ENCODE measurements around the gene PF4V1.
A peak's percentile ranks its signal among the peaks of the same experiment; 100 is the strongest.
"Not testable (repeated sequence)": the region's sequence is repeated elsewhere in the genome, so short reads cannot be mapped to it uniquely, and the experiment has no call there.

Gene PF4V1

DNA sequence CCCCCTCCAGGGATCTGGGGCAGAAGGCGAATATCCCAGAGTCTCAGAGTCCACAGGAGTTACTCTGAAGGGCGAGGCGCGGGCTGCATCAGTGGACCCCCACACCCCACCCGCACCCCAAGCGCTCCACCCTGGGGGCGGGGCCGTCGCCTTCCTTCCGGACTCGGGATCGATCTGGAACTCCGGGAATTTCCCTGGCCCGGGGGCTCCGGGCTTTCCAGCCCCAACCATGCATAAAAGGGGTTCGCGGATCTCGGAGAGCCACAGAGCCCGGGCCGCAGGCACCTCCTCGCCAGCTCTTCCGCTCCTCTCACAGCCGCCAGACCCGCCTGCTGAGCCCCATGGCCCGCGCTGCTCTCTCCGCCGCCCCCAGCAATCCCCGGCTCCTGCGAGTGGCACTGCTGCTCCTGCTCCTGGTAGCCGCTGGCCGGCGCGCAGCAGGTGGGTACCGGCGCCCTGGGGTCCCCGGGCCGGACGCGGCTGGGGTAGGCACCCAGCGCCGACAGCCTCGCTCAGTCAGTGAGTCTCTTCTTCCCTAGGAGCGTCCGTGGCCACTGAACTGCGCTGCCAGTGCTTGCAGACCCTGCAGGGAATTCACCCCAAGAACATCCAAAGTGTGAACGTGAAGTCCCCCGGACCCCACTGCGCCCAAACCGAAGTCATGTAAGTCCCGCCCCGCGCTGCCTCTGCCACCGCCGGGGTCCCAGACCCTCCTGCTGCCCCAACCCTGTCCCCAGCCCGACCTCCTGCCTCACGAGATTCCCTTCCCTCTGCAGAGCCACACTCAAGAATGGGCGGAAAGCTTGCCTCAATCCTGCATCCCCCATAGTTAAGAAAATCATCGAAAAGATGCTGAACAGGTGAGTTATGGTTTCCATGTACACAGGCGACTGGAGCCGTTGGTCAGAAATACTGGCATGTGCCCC lies 16.3 kb downstream of the PF4V1 start, which contains the start of gene CXCL1:
Gene CXCL1, plus strand, starts transcription at position 264 of the 926 bp plus-strand sequence. Its CDS starts 78 bp downstream, at position 342.
- DNase-seq = peak in 1 of 58 donors; percentile 7

DNA sequence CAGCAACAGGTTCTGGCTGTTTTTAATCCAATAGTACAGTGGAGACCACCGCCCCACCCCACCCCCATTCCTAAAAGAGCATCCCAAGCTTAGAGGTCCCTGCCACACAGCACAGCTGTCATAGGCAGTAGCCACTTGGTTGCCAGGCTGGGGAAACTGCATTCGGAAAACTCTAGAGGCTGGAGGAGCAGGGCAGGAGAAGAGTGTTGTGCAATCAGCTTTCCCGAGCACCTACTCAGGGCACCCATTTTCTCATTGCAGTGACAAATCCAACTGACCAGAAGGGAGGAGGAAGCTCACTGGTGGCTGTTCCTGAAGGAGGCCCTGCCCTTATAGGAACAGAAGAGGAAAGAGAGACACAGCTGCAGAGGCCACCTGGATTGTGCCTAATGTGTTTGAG lies 17.2 kb downstream of the PF4V1 start:
- no peak for DNase-seq

DNA sequence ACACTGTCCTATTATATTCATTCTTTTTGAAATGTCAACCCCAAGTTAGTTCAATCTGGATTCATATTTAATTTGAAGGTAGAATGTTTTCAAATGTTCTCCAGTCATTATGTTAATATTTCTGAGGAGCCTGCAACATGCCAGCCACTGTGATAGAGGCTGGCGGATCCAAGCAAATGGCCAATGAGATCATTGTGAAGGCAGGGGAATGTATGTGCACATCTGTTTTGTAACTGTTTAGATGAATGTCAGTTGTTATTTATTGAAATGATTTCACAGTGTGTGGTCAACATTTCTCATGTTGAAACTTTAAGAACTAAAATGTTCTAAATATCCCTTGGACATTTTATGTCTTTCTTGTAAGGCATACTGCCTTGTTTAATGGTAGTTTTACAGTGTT lies 17.7 kb downstream of the PF4V1 start:
- no peak for DNase-seq

DNA sequence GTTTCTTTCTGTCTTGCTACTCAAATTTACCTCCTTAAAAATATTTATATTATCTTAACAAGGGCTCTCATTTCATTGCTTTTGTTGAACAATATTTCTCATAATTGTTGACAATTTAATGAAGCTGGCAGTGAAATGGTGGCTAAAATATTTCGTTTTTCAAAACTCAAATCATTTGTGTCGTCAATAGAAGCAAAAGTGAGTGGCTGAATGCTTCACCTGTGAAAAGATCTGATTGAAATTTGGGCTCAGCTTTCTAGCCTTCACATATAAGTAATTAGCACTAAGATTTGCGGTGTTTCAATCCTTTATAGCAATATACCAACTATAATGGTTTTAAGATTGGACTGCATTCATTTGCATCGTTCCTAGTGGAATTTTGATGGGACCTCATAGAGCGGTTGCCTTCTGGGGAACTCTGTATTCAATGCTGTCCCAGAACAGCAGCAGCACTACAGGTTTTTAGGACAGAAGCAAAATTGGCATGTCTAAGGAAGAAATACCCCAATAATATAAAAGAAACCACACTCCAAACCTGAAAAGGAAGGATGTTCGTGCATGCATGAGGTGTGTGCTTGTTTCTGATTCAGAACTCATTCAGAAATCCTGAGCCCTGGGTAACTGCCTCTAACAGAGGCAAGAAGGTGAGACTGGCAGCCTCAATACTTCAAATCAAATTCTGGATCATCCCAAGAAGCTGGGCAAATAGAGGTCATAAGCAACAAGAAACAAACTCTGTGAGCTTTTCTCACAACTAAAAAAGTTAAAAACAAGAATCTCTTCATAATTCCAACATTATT lies 18.6 kb downstream of the PF4V1 start:
- DNase-seq = no peak

DNA sequence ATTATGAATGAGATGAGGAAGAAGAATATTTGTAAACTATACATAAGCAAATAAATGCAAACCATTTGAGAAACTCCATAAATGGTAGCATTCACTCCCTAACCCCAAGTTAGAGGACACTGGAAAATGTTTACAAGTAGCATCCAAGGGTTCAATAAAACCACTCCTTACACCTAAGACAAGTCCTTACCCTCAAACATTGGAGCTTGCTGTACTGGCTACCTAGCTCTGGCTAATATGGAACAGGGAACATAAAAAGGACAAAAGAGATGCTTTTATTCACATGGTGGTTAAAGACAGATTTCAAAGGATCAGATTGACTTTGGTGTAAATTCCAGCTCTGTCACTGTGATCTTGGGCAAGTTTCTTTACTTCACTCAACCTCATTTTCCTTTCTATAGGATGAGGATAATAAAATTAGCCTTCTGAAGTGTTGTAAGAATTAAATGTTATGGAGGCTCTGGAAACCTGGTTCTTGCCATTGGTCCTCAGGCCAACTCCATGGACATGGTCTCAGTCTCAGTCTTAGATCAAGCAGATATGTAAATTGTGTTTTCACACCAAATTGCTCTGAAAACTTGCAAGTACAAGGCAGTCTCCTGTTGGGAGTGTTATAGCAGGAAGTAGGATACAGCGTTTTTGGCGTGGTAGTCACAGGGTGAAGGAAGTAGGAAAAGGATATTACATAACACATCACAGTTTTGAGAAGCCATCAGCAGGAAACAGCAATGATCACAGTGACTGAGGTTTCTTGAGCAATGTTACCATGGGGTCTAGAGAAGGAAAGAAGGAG lies 19.4 kb downstream of the PF4V1 start:
- DNase-seq = no peak

DNA sequence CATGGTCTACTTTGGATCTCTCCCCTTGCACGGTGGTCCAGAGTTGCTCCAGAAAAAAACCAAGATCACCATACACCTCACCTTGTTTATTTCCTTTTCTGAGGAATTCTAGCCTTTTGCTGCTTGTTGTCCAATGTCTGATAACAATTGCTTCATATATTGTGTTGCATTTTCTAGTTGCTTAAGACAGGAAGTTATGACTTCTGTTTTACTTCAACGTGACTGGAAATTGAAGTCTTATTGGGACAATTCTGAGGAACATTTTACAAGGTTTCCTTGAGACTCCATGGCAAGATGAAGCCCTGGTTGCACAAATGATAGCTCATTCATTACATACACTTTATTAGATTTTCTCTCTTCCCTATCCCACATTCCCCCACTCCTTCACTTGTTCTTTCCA lies 21.3 kb downstream of the PF4V1 start:
- DNase-seq = no peak

DNA sequence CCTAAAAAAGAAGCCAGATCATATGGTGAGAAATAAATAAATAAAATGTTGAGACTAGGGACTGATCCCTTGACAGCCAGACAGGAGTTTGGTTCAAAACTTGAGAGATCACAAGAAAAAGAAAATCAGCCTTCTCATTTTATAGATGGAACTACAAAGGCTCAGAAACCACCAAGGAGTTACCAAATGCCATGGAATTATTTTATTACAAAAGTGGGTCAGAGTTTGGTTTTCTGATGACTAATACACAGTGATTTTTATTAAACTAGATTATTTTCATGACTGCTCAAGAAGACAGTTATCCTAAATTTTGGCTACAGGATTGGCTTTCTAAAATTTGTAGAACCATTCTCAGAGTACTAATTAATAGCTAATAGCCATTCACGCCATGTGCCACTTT lies 22.3 kb downstream of the PF4V1 start:
- DNase-seq = no peak

DNA sequence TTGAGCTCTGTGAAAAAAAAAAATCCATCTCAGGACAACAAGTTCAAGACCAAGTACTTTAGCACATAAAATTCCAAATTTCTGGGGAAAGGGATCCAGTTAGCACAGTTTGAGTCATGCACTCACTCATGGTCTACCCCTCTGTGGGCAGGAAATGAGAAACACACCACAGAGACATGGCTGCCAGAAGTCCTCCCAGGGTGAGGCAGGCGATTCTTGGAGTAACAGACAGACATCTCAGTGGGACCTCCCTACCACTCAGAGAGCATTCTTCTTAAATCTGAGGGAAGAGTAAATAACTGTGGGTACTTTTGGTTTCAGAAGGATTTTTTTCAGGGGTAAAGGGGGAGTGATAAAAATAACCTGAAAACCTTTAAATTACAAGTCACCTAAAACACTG lies 30.2 kb downstream of the PF4V1 start:
- DNase-seq = no peak

DNA sequence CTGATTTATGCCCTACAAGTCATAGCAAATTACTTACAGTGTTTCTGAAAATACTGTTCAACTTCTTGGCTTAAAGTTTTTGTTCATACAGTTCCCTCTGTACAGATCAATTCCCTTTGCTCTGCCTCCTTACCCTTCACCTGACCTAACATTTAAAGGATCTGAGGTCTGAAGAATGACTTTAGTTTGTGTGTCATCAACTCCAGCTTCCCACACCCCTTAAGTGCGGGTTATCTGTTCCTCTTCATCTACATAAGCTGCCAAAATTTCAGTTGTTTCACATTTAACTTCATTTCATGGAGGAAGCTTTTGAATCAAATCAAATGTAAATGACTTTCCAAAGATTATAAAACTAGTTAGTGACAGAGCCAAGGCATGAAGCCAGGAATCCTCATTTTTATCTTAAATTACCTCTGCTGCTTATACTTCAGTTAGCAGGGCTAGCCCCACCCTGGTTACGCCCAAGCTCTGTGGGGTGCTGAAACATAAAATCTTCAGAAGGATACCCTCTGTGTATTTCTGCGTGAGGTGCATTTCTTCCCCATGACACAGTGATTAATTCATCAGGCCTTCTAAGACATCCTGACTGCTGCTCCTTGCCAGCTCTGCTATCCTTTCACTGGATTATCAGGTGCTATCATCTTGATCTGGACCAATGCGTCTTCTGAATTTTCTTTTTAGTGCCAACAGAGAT lies 32.6 kb downstream of the PF4V1 start:
- DNase-seq = no peak

DNA sequence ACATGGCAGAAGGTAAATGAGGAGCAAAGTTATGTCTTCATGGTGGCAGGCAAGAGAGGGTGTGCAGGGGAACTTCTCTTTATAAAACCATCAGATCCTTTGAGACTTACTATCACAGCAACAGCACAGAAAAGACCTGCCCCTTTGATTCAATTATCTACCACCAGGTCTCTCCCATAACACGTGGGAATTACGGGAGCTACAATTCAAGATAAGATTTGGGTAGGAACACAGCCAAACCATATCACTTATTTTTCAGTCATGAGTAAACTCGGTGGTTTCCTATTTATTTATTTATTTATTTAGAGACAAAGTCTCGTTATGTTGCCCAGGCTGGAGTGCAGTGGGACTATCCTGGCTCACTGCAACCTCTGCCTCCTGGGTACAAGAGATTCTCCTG lies 38.2 kb downstream of the PF4V1 start:
- DNase-seq = no peak

DNA sequence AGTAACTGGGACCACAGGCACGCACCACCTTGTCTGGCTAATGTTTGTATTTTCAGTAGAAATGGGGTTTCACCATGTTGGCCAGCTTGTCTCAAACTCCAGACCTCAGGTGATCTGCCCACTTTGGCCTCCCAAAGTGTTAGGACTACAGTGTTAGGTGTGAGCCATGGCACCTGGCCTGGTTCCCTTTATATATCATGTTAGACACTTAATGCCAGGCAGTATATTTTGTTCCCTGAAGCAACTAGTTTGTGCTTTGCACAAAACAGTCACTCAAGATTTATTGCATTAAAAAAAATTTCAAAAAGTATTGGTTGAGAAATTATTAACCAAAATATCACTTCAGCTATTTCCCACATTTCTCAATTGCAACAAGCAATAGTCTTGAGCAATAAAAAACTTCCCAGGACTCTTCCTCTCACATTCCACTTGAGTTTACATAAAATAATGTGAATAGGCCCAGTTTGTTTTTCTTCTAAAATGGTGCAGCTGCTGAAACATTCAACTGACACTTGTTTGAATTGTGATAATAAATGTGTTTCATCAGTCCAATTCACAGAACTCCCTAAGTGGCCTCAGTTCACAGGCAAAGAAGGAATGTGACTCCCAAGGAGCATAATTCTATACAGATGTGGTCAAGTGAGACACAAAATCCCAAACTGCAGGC lies 38.8 kb downstream of the PF4V1 start:
- no peak for DNase-seq

DNA sequence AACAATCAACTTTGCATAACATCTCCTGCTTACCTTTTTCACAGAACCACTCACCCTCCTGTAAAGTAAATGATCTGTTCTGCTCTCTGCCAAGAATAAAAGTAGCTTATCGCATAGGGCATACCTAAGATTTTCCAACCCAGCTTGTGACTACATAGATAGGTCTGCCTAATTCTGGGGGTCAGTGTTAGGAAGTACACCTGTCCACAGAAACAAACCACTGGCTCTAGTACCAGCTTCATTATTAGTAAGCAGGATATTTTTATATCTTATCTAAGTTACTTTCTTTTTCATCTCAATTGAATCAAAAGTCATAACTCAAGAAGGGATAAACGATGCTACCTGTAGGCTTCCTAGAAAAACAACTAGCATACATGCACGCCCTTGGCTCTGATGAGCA lies 39.9 kb downstream of the PF4V1 start:
- DNase-seq = no peak

DNA sequence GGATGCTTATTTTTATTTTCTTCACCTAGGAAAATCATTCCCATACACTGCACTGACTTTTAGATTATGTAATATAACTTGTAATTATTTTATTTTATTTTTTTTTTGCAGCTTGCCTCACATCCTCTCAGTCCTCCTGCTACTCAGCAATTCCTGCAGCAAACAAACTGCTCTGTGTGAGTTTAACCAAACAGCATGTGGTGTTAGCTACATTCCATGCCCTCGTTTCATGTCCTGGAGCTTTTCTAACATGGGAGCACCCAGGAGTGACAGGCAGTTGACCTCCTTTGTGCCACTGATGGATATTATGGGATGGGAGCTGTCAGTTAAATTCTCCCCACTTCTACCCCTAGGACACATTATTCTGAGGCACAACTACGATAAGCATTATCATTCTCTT lies 40.9 kb downstream of the PF4V1 start:
- DNase-seq = no peak

DNA sequence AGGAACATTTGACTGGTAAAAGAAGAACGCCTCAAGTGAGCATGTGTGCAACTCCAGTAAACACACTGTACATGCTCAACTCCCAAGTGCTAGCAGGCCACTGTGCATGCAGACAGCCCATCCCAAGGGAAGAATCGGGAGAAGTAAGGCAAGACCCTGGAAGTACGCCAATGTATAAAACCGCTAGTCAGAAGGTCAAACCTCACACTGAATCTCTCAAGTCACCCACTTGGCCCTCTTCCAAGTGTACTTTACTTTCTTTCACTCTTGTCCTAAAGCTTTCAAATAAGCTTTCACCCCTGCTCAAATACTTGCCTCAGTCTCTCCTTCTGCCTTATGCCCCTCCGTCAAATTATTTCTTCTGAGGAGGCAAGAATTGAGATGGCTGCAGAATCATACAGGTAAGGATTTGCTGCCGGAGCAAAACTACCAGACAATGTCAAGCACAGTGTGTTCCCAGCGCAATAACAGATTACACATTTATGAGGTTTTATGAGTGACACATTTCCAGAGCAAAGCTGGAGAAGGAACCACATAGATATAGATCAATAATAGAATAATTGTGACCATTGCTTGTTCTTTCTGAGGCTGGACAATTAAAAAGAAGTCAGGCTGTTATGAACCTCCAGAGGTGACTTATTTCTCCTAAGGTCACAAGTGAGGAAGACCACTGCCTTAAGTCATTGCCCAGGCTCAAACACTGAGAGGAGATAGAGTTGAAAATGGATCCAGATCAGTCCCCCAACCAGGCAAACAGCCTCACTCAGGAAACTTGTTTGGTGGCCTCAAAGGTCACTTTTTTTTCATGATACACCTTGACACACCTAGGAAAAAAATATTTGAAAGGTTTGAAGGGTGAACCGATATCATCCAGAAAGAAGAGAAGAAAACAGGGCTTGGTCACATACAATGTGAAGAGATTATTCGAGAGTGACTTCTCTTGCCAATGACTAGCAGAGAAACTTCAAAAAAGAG lies 42.4 kb downstream of the PF4V1 start:
- DNase-seq = no peak

DNA sequence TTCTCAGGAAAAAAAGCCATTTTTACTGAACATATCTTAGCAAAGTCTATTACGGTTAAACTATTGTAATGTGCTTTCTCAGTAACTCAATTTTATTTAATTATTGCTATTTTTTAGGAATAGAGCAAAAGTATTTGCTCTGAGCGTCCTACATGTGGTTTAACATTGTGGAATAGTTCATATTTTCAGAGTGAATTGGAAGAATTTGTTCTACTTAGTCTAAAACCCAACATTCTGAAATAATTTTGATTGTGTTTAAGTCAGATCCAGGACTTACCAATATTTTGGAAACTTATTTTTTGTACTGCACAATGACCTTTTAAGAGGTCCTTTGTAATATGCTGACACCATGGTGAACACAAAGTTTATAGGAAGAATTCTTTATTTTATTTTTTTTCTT lies 43.3 kb downstream of the PF4V1 start:
- no peak for DNase-seq

DNA sequence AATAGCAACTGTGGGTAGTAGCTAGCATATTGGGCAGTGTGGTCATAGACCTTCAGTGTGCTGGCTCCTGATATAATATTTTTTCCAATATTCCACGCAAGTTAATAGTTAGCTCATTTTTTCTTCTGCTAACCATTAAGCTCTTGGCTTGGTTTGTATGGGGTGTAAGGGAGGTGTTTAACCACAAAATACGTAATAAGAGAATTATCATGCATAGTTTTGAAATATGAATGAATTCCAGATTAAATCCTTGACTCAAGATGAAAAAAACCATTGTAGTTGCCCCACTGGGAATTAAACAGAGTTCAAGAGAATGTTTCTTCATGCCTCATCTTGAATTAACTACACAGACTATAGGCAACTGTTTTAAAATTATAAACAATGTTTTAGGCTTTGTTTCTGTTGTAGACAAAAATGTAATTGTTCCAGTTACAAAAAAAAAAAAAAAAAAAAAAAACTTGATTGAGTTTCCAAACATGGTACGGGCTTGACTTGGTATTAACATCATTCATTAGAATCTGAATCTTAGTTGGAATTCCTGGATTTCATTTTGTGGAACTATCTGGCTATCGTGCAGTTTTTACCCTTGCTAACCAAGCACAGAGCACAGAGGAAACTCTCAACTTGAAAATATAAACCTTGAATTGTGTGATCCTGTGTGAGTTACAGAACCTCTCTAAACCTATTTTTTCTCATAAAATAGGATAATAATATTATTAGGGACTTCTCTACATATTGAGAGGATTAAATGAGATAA lies 44.5 kb downstream of the PF4V1 start:
- DNase-seq = no peak

DNA sequence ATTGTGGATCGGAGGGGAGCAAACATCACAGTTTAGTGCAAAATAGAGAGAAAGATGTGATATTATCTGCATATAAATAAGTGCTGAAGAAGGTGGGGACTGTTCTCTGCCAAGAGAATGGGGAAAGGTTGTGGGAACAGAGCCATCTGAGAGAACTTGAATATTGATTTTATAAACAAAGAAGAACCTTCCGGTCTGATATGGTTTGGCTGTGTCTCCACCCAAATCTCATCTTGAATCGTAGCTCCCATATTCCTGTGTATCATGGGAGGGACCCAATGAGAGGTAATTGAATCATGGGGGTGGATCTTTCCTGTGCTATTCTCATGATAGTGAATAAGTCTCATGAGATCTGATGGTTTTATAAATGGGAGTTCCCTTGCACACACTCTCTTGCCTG lies 46.2 kb downstream of the PF4V1 start:
- DNase-seq = not testable (repeated sequence)

DNA sequence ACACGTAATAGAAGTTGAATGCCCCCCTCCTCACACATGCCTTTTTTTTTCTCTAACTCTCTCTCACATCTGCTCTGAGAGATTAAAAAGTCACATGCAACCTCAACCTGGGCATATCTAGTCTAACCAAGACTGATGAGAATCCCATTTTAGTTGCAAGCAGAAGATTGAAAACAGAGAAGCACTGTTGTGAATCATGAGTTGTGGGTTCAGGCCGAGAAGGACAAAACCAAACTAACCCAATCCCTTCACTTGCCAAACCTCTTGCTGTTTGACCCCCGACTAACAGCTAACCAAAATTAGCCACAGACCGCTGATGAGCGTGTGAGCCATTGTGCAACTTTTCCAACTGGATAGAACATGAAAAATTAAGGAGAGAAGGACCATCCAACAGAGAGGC lies 47.9 kb downstream of the PF4V1 start:
- DNase-seq = no peak

All from anterior cingulate cortex (tissue), 58 donors.